GM12878 (cell line): ENCODE measurements around the gene MRPS27. TPM values are rescaled to one million over a fixed set of nuclear protein-coding genes. Genes with fewer than 3 reads are reported as not detected.
A peak's percentile ranks its signal among the peaks of the same experiment; 100 is the strongest.

ENCODE experiments used
- CBFB ChIP-seq: IDR thresholded peaks from 2 replicates; pipeline ENCODE4 v1.6.1; 2016; ENCODE audit warnings: antibody characterized with exemption, low read depth
- ESRRA ChIP-seq: IDR thresholded peaks from 2 replicates; pipeline ENCODE4 v1.6.1; 2012; ENCODE audit warnings: mild to moderate bottlenecking, low read length, improper control_type of control experiment
- ETV6 ChIP-seq, 2 experiments: fragments of 450-650 bp in 1 of 2; IDR thresholded peaks in 1 of 2; conservative IDR thresholded peaks in 1 of 2; 2 replicates each; pipeline ENCODE4 v1.6.1; 2014; ENCODE audit warnings: antibody characterized with exemption in 1 of 2, borderline replicate concordance in 1 of 2, low read depth in 1 of 2, mild to moderate bottlenecking in 1 of 2, moderate library complexity in 1 of 2
- GATAD2B ChIP-seq: fragments of 450-650 bp; conservative IDR thresholded peaks from 2 replicates; pipeline ENCODE4 v1.6.1; 2017; ENCODE audit warnings: low read depth, mild to moderate bottlenecking, moderate library complexity
- JUNB ChIP-seq: IDR thresholded peaks from 2 replicates; pipeline ENCODE4 v1.6.1; 2016; ENCODE audit warnings: antibody characterized with exemption, mild to moderate bottlenecking
- MEF2A ChIP-seq: IDR thresholded peaks from 2 replicates; pipeline ENCODE4 v1.6.1; 2011; ENCODE audit warnings: low read depth, mild to moderate bottlenecking, low read length, moderate library complexity; ENCODE audit not compliant: insufficient read depth
- MTA3 ChIP-seq: IDR thresholded peaks from 2 replicates; pipeline ENCODE4 v1.6.1; 2012; ENCODE audit warnings: low read length, inconsistent platforms, borderline replicate concordance
- NR2F1 ChIP-seq: fragments of 450-650 bp; conservative IDR thresholded peaks from 2 replicates; pipeline ENCODE4 v1.6.1; 2017; ENCODE audit warnings: mild to moderate bottlenecking
- RBBP5 ChIP-seq: fragments of 200-600 bp; sonication (generic); conservative IDR thresholded peaks from 2 replicates; pipeline ENCODE4 v1.6.1; 2016
- SMARCA5 ChIP-seq: fragments of 450-650 bp; IDR thresholded peaks from 2 replicates; pipeline ENCODE4 v1.6.1; 2017; ENCODE audit warnings: mild to moderate bottlenecking
- SRF ChIP-seq, 2 experiments: IDR thresholded peaks; 2 replicates each; pipeline ENCODE4 v1.6.1; 2011; ENCODE audit warnings: low read depth in 2 of 2, low read length in 2 of 2, mild to moderate bottlenecking in 1 of 2, moderate library complexity in 1 of 2
- TBL1XR1 ChIP-seq: IDR thresholded peaks from 2 replicates; pipeline ENCODE4 v1.6.1; 2012; ENCODE audit warnings: low read depth, low read length, improper control_type of control experiment
- WRNIP1 ChIP-seq: IDR thresholded peaks from 2 replicates; pipeline ENCODE4 v1.6.1; 2011; ENCODE audit warnings: low read depth, low read length, improper control_type of control experiment, borderline replicate concordance
- YBX1 ChIP-seq: fragments of 450-650 bp; IDR thresholded peaks from 2 replicates; pipeline ENCODE4 v1.6.1; 2016; ENCODE audit warnings: antibody characterized with exemption
- YY1 ChIP-seq: IDR thresholded peaks from 2 replicates; pipeline ENCODE4 v1.6.1; 2011; ENCODE audit warnings: low read depth, mild to moderate bottlenecking, low read length
- ZBTB33 ChIP-seq: fragments of 450-650 bp; IDR thresholded peaks from 2 replicates; pipeline ENCODE4 v1.6.1; 2017; ENCODE audit warnings: mild to moderate bottlenecking
- ZBTB40 ChIP-seq: fragments of 450-650 bp; IDR thresholded peaks from 2 replicates; pipeline ENCODE4 v1.6.1; 2016; ENCODE audit warnings: mild to moderate bottlenecking, moderate library complexity, borderline replicate concordance
- polyA plus RNA-seq, 11 experiments: library from polyadenylated mRNA; depleted of rRNA in 4 of 11; unstranded in 6 of 11; stranded (reverse) in 5 of 11; fragments of >200 nt; fragmentation: Nextera tagmentation in 4 of 11; fragmentation: Illumina TruSeq in 1 of 11; extraction: Ambion mirVana in 4 of 11; extraction: Trizol in 1 of 11; gene quantifications; 1 replicate in 1 of 11; 2 replicates in 10 of 11; pipeline versions ENCODE4 v1.2.1 to v1.2.3, GENCODE V29; 2011 to 2016; ENCODE audit warnings: inconsistent platforms in 2 of 11, missing spikeins in 2 of 11, low read depth in 1 of 11
- total RNA-seq, 4 experiments: library from RNA; depleted of rRNA in 3 of 4; stranded (reverse); fragments of >200 nt in 3 of 4; fragmentation: Illumina TruSeq in 1 of 4; extraction: Trizol in 1 of 4; gene quantifications; 2 replicates each; pipeline versions ENCODE4 v1.2.1 to v1.2.3, GENCODE V29; 2013 to 2021
- TF ChIP-seq, protein P1 (sequence below): fragments of 450-650 bp; formaldehyde crosslinking; IDR thresholded peaks from 2 replicates; pipeline ENCODE4 v1.5.0; 2022; ENCODE audit warnings: mild to moderate bottlenecking, missing genetic modification characterization
- TF ChIP-seq, protein P2 (sequence below): IDR thresholded peaks from 2 replicates; pipeline ENCODE4 v1.6.1; 2011; ENCODE audit warnings: mild to moderate bottlenecking, low read depth, low read length, moderate library complexity; ENCODE audit not compliant: insufficient replicate concordance

MRPS27 gene
- total and polyA plus RNA-seq, 10 of the 15 experiments (the other 5 are each of a cell fraction or from before 2014, with no cell fraction given) = 61.0 to 128 (median 93.0) TPM

DNA sequence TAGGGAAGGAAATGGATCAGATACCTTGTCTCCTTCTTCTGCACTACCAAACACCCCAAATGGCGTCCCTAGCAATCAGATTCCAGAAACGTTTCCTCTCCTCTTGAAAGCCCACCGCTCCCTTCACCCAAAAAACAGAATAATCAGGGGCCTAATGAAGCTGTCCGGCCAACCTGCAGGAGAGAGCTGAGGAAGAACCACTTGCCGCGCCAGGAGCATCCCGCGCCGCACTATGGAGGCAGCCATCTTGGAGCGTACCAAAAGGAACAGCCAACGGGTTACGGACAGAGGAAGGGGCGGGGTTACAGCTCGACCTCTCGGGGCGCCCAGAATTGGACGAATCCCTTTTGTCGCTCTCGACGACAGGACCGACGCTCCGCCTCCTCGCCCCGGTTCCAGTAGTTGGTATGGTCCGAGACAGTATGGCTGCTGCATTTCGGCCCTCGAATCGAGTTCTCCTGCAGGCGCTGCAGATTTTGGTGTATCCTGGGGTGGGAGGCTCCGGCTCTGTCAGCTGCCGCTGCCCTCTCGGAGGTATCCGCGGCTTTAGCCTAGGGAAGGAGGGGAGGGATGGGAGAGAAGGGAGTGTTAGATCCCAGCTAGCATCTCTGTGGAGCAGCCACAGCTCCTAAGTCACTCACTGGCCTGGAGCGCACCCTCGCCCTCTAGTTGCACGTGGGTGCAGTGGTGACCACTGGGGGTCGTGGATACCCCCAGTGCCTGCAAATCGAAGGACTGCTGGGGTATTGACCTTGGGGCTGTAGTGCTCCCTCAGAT is at the start of gene MRPS27, which contains the start of gene PTCD2 (continued):
- TF ChIP-seq, protein P1, sequence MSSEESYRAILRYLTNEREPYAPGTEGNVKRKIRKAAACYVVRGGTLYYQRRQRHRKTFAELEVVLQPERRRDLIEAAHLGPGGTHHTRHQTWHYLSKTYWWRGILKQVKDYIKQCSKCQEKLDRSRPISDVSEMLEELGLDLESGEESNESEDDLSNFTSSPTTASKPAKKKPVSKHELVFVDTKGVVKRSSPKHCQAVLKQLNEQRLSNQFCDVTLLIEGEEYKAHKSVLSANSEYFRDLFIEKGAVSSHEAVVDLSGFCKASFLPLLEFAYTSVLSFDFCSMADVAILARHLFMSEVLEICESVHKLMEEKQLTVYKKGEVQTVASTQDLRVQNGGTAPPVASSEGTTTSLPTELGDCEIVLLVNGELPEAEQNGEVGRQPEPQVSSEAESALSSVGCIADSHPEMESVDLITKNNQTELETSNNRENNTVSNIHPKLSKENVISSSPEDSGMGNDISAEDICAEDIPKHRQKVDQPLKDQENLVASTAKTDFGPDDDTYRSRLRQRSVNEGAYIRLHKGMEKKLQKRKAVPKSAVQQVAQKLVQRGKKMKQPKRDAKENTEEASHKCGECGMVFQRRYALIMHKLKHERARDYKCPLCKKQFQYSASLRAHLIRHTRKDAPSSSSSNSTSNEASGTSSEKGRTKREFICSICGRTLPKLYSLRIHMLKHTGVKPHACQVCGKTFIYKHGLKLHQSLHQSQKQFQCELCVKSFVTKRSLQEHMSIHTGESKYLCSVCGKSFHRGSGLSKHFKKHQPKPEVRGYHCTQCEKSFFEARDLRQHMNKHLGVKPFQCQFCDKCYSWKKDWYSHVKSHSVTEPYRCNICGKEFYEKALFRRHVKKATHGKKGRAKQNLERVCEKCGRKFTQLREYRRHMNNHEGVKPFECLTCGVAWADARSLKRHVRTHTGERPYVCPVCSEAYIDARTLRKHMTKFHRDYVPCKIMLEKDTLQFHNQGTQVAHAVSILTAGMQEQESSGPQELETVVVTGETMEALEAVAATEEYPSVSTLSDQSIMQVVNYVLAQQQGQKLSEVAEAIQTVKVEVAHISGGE (CRISPR knock-in tag) = no peak
- TF ChIP-seq SRF (IDR thresholded peaks at IDR 0.05; ENCODE audit: low read depth in 2 of 2, low read length in 2 of 2) (no peak), WRNIP1 (0 out of 2 replicates have a peak, but pooled peaks have one; percentile 20), TBL1XR1 (0 out of 2 replicates have a peak, but pooled peaks have one; percentile 20), ZBTB33 (no peak), MTA3 (no peak), SMARCA5 (peak; percentile 73; the same call in 1 of the 2 replicates), YY1 (peak; percentile 99), RBBP5 (0 out of 2 replicates have a peak, but pooled peaks have one; percentile 10), MEF2A (0 out of 2 replicates have a peak, but pooled peaks have one; percentile 15), NR2F1 (peak; percentile 73), JUNB (no peak), ZBTB40 (peak; percentile 50; the same call in 1 of the 2 replicates), ETV6 (conservative IDR thresholded peaks at IDR 0.05 in 1 of 2, IDR thresholded peaks at IDR 0.05 in 1 of 2; ENCODE audit: borderline replicate concordance in 1 of 2, low read depth in 1 of 2) (no peak), YBX1 (no peak), CBFB (peak; percentile 76; the same call in 1 of the 2 replicates), GATAD2B (0 out of 2 replicates have a peak, but pooled peaks have one; percentile 22), ESRRA (0 out of 2 replicates have a peak, but pooled peaks have one; percentile 24)
- TF ChIP-seq, protein P2, sequence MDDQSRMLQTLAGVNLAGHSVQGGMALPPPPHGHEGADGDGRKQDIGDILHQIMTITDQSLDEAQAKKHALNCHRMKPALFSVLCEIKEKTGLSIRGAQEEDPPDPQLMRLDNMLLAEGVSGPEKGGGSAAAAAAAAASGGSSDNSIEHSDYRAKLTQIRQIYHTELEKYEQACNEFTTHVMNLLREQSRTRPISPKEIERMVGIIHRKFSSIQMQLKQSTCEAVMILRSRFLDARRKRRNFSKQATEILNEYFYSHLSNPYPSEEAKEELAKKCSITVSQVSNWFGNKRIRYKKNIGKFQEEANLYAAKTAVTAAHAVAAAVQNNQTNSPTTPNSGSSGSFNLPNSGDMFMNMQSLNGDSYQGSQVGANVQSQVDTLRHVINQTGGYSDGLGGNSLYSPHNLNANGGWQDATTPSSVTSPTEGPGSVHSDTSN = peak; percentile 28
